Activated CD8-positive, alpha-beta memory T cell treated with anti-CD3 and anti-CD28 coated beads, Interleukin-2, amount 50 U/mL, for 1 hour (primary cell): ENCODE measurements around the gene SAP25.
"Not testable (repeated sequence)": the region's sequence is repeated elsewhere in the genome, so short reads cannot be mapped to it uniquely, and the experiment has no call there.

Source experiments
- DNase-seq: peaks from one replicate; pipeline ENCODE4 v3.0.0-alpha.2; 2020; ENCODE audit errors: extremely low read depth

SAP25 gene

DNA sequence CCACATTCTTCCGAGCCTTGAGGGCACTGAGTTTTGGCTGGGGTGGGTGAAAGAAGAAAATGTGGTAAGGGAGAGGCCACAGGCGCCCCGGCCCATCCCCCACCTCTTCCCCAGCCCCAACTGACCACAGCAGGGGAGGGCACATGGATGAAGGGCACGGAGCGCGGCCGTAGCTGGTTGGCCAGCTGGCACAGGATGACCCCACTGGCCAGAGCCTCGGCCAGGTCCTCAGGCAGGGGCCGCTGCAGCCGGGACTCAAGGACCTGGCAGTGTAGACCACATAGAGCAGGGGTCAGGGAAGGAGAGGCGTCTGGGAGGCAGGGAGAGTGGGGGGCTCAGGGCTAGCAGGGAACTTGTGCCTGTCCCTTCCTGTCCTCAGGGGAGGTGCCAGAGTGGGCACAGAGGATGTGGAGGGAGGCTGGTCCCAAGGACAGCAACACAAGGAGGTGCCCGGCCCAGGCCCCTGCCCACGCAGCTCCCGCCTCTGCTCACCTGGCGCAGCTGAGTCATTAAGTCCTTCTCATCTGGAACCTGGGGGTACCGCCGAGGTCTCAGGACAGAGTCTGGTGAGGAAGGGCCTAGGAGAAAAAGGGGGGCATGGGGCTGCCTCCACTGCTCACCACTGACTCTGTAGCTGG lies 2.2 kb upstream of the SAP25 start:
- DNase-seq, result no peak

- no peak for DNase-seq
Measured at GRCh38 chr7:100575206-100575631, 1.5 kb upstream of the SAP25 start.

- no peak for DNase-seq
Measured at GRCh38 chr7:100574362-100575205, 884 bp upstream of the SAP25 start.

DNA sequence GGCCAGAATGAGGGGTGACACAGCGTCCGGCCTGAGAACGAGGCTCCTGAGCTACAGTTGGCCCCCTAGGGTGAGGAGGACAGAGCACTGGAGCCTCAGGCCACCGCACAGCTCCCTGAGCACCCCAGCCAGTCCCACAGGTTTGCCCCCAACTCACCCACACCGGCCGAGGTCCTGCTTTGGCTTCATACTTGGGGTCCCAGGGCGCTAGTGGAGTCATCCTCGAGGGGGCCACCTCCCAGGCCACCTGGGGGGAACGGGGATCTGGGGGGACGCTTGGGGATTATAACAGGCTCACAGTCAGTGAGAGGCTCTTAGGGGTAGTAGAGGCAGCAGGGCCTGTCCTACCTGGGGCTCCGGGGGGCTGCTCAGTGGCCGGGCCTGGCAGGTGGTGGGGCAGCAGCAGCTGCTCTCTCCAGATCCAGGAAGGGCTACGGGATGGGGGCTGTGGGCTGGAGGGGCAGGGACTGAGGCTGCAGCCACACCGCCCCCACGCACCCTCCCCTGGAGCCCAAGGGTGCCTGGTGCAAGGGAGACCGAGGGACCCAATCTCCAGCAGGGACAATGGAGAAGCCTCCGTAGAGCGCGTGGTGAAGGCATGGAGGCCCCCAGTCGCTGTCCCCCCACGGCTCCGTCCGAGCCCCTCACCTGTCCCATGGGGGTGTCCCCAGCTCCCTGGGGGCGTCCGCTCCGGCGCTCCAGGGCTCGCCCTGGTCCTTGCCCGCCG lies 588 bp downstream of the SAP25 start:
- DNase-seq, result no peak

DNA sequence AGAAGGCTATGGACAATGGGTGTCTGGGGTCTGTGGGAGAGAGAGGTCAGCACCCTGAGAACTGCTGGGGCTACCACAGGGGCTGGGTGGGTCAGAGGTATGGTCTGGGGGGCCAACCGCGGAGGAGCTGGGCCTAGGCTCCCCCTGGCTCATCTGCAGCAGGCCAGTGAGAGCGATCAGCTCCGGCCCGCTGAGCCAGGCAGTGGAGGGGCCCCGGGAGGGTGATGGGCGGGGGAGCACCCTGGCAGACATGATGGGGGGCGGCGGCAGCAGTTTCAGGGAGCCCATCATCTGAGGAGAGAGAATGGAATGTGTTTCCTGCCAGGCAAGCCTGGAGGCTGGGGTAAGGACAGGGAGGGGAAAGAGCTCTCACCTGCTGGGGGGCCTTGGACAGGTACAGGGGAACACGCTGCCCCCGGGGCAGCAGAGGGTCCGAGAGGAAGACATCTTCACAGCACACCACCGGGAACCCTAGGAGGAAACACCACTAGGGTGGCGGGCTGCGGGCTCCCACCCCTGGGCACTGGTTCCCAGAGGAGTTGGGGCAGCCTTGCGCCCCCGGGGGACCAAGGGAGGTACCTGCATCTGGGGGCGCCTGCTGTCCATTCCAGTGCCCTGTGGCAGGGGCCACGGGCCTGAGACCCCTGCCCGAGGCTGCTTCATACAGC lies 1.3 kb downstream of the SAP25 start:
- DNase-seq, result no peak

GRCh38 chr7:100571829-100572116 lies 1.9 kb downstream of the SAP25 start:
- no peak for DNase-seq

- DNase-seq, result no peak
Measured at GRCh38 chr7:100570954-100571828, 2.5 kb downstream of the SAP25 start.

- no peak for DNase-seq
Measured at GRCh38 chr7:100568896-100569844, 4.5 kb downstream of the SAP25 start.

GRCh38 chr7:100568176-100568895 lies 5.4 kb downstream of the SAP25 start:
- DNase-seq, result no peak

- DNase-seq, result no peak
Measured at GRCh38 chr7:100567751-100568175, 5.9 kb downstream of the SAP25 start.

DNA sequence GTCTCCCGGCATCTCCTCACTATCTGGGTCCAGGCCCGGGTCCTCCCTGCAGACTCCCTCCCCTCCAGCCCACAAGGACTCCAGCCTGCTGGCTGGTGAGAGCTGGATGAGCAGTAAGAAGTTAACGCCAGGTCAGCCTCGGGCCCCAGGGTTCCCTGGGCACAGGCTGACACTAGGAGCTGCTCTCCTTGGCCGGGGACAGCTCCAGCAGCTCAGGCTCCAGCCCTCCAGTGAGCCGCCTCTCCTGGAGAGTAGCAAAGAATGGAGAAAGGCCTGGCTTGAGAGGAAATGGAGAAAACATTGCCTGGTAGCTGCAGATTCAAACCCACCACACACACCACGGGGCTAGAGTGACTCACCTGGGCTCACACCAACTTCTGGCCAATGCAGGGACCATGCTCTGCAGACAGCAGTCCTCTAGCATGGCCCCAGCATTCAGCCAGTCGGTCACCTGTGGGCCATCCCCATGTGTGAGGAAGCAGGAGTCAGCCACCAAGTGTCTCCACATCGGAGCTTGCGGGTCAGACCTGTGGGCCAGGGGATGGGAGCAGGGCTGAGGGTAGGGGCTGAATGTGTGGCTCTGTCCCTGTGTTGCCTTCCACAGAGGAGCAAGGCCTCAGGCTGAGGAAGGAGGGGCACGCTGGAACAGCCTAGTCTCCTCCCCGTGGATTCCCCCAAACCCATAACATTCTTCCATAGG lies 6.5 kb downstream of the SAP25 start:
- DNase-seq, result no peak

- DNase-seq, result no peak
Measured at GRCh38 chr7:100566018-100566531, 7.6 kb downstream of the SAP25 start.

DNA sequence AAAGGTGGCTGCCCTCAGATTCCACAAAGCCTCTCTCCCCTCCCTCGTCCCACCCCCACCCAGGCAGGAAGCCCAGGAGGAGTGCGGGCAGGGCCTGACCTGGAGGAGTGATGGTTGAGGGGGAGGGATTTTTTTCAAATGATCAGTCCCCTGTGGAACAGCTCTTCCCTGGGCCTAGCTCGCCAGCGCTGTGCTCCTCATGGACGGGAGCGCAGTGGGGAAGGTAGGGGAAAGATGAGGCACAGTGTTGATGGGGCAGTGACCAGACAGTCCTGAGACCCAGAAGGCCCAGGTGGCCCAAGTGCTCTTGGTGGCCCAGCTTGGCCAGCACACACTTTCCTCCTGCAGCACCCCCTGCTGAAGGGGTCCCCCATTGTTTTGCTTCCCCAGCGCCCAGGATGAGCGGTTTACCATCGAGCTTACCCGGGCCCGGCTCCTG lies 8.5 kb downstream of the SAP25 start:
- DNase-seq, result no peak

DNA sequence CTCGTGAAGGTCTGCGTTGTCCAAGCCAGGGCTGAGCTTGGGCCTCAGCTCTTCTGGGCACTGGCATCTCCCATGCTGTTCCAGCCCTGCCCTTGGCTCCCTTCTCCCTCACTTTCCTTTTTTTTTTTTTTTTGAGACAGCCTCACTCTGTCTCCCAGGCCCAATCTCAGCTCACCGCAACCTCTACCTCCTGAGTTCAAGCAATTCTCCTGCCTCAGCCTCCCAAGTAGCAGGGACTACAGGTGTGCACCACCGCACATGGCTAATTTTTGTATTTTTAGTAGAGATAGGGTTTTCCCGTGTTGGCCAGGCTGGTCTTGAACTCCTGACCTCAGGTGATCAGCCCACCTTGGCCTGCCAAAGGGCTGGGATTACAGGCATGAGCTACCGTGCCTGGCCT lies 9.3 kb downstream of the SAP25 start:
- not testable (repeated sequence) for DNase-seq

DNA sequence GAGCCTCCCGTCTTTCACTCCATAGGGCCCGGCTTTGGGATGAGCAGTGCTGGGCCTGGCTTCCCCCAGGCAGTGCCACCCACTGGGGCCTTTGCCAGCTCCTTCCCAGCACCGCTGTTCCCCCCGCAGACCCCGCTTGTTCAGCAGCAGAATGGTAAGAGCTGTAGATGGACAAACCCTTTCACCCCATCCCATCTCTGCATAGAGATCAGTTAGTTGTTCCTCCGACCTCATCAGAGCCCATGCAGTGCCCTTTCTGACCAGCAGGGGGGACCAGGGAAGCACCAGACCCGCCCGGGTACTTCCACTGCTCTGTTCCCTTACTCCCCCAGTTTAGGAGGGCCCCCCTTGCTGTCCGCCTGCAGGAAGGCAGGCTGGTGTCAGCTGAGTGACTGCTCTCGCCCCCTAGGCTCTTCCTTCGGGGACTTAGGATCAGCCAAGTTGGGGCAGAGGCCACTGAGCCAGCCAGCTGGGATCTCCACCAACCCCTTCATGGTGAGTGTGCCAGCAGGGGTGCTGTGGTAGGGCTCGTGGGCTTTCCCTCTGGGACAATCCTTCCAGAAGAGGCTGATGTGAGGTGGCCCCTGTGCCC lies 9.8 kb downstream of the SAP25 start:
- no peak for DNase-seq

DNA sequence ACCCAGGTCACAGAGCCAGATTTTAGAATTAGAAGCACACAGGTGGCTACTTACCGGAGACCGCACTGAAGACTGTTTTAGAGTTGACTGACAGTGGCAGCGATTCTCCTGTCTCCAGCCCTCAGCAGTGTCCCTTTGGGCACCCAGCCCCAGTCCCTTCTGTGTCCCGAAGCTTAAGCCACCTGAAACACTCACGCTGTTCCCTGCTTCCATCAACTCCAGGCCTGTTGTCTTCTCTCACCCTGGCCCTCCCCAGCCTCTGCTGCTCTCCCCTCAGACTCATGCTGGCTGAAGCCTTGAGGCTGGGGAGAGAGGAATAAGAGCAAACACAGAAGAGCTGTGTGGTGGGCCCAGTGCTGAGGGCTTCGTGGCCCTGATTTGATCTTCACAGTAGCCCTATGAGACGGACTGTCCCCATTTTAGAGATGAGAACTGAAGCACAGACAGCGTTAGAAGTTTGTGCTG lies 10.6 kb downstream of the SAP25 start:
- no peak for DNase-seq

DNA sequence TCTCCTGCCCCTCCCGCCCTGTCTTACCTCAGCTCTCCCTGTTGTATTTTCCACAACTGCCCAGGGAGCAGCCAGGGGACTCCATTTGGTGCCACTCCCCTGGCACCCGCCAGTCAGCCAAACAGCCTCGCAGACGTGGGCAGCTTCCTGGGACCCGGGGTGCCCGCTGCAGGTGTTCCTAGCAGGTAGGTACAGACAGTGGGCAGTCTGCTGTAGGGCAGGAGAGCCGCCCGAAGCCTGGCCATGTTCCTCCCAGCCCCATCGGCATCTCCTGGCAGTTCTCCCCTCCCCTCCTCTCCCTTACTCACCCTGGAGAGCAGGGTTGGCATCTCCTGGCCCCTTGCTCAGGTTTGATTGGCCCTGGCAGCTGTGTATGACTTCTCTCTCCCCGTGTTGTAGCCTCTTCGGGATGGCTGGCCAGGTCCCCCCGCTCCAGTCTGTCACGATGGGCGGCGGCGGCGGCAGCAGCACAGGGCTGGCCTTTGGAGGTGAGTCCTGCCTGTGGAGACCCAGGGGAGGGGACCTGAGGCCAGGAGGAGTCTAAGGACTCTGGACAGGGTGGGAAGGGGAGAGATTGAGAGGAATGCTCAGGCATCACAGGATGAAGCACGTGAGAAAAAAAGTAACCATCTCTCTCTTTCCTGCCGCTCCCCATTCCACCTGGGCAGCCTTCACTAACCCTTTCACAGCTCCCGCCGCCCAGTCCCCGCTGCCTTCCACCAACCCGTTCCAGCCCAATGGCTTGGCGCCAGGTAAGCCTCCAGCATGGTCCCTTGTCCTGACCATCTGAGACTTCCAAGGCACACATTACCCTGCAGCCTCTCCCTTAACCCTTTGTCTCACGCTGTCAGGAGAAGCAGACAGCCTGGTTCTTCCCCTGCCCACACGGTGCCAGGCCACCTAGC lies 11.3 kb downstream of the SAP25 start:
- DNase-seq, result no peak
